Esophagus (tissue), 2 donors: ENCODE results near the gene MAN2A1. TPM values are rescaled to one million over a fixed set of nuclear protein-coding genes. Genes with fewer than 3 reads are reported as not detected.

Source experiments
- H3K27ac ChIP-seq, 2 donors: one replicate each; pipeline ENCODE4 v1.5.1; 2013; ENCODE audit warnings: low read depth in 2 of 2, mild to moderate bottlenecking in 2 of 2, inconsistent platforms in 1 of 2, low read length in 1 of 2, moderate library complexity in 1 of 2
- H3K27me3 ChIP-seq, 2 donors: one replicate each; pipeline ENCODE4 v1.6.1; 2013; ENCODE audit warnings: low read length in 2 of 2, control low read depth in 1 of 2, mild to moderate bottlenecking in 1 of 2; ENCODE audit not compliant: insufficient read depth in 2 of 2, control insufficient read depth in 1 of 2
- H3K36me3 ChIP-seq, 2 donors: one replicate each; pipeline ENCODE4 v1.6.1; 2013; ENCODE audit warnings: low read length in 1 of 2; ENCODE audit not compliant: control insufficient read depth in 2 of 2, insufficient read depth in 2 of 2
- H3K4me1 ChIP-seq, 2 donors: one replicate each; pipeline ENCODE4 v1.6.1; 2013; ENCODE audit warnings: low read length in 1 of 2; ENCODE audit not compliant: control insufficient read depth in 2 of 2, insufficient read depth in 2 of 2
- H3K4me3 ChIP-seq, 2 donors: one replicate each; pipeline ENCODE4 v1.5.1; 2013; ENCODE audit warnings: low read length in 2 of 2, mild to moderate bottlenecking in 2 of 2, low read depth in 1 of 2, moderate library complexity in 1 of 2
- H3K9me3 ChIP-seq, 2 donors: one replicate each; pipeline ENCODE4 v1.6.1; 2013; ENCODE audit warnings: mild to moderate bottlenecking in 2 of 2, low read depth in 1 of 2, low read length in 1 of 2, moderate library complexity in 1 of 2; ENCODE audit not compliant: control insufficient read depth in 2 of 2, insufficient read depth in 1 of 2
- WGBS, 2 donors: extraction: QIAGEN DNeasy Blood & Tissue Kit; methylation state at CpG; one replicate each; pipeline ENCODE4 v1.1.7; 2013; 5-methylcytosine and 5-hydroxymethylcytosine counted together
- polyA plus RNA-seq, 2 donors: library from polyadenylated mRNA; stranded (reverse); fragments of 200-250 nt; gene quantifications; one replicate each; pipeline ENCODE4 v1.2.3, GENCODE V29; 2013
- donor health status: healthy with polysubstance abuse.
- donor health status: Bipolar disorder and iron deficiency.

MAN2A1 gene
- polyA plus RNA-seq, 2 donors = 4.9 to 6.5 TPM

- no peak overlapping the region for H3K27ac ChIP-seq
Observed at GRCh38 chr5:109900461-109900860, 210.7 kb downstream of the MAN2A1 start.

GRCh38 chr5:109900911-109901627 lies 211.3 kb downstream of the MAN2A1 start:
- WGBS, 2 donors = 78 to 91% methylated on average over 3 of the region's 3 CpGs
- no peak overlapping the region for H3K4me3 ChIP-seq
- H3K9me3 ChIP-seq = no peaks in the 10 kb centered on the region
- no peaks in the 10 kb centered on the region for H3K36me3 ChIP-seq
- no peaks in the 10 kb centered on the region for H3K4me1 ChIP-seq
- H3K27me3 ChIP-seq = no peaks in the 10 kb centered on the region
- no peak overlapping the region for H3K27ac ChIP-seq

More at GRCh38 chr5:109900461-109900860, 210.7 kb downstream of the MAN2A1 start:
- no peaks in the 10 kb centered on the region for H3K27me3 ChIP-seq
- WGBS, 2 donors = 93 to 95% methylated on average over 3 of the region's 3 CpGs
- H3K4me3 ChIP-seq = no peak overlapping the region
- H3K36me3 ChIP-seq = no peaks in the 10 kb centered on the region
- H3K9me3 ChIP-seq = no peaks in the 10 kb centered on the region
- no peaks in the 10 kb centered on the region for H3K4me1 ChIP-seq

GRCh38 chr5:109901628-109901981 lies 211.9 kb downstream of the MAN2A1 start:
- H3K27ac ChIP-seq = no peak overlapping the region
- WGBS, 2 donors = 76% methylated on average over 1 of the region's 1 CpG
- no peaks in the 10 kb centered on the region for H3K4me1 ChIP-seq
- H3K9me3 ChIP-seq = no peaks in the 10 kb centered on the region
- no peaks in the 10 kb centered on the region for H3K36me3 ChIP-seq
- no peak overlapping the region for H3K4me3 ChIP-seq
- no peaks in the 10 kb centered on the region for H3K27me3 ChIP-seq

GRCh38 chr5:109903061-109903460 lies 213.3 kb downstream of the MAN2A1 start:
- Histone ChIP-seq H3K27ac (no peak overlapping the region), H3K4me1 (no peaks in the 10 kb centered on the region), H3K9me3 (no peaks in the 10 kb centered on the region), H3K36me3 (no peaks in the 10 kb centered on the region), H3K27me3 (no peaks in the 10 kb centered on the region), H3K4me3 (no peak overlapping the region)
- WGBS, 2 donors = 37 to 55% methylated on average over 2 of the region's 2 CpGs

- no peak overlapping the region for H3K27ac ChIP-seq
- no peaks in the 10 kb centered on the region for H3K27me3 ChIP-seq
- WGBS, 2 donors = 69 to 80% methylated on average over 1 of the region's 1 CpG
- no peaks in the 10 kb centered on the region for H3K36me3 ChIP-seq
- no peaks in the 10 kb centered on the region for H3K4me1 ChIP-seq
- H3K4me3 ChIP-seq = no peak overlapping the region
- no peaks in the 10 kb centered on the region for H3K9me3 ChIP-seq
Observed at GRCh38 chr5:109905906-109906305, 216.2 kb downstream of the MAN2A1 start.

GRCh38 chr5:109907189-109907588 lies 217.5 kb downstream of the MAN2A1 start:
- 76 to 77% methylated on average over 3 of the region's 3 CpGs for WGBS, 2 donors
- no peaks in the 10 kb centered on the region for H3K9me3 ChIP-seq
- H3K4me3 ChIP-seq = no peak overlapping the region
- no peaks in the 10 kb centered on the region for H3K36me3 ChIP-seq
- no peak overlapping the region for H3K27ac ChIP-seq
- no peaks in the 10 kb centered on the region for H3K27me3 ChIP-seq
- H3K4me1 ChIP-seq = no peaks in the 10 kb centered on the region

GRCh38 chr5:109907731-109908130 lies 218.0 kb downstream of the MAN2A1 start:
- Histone ChIP-seq H3K4me1 (no peaks in the 10 kb centered on the region), H3K9me3 (no peaks in the 10 kb centered on the region), H3K4me3 (no peak overlapping the region), H3K36me3 (no peaks in the 10 kb centered on the region), H3K27ac (no peak overlapping the region), H3K27me3 (no peaks in the 10 kb centered on the region)
- WGBS, 2 donors = 50 to 64% methylated on average over 2 of the region's 2 CpGs

GRCh38 chr5:109908366-109908765 lies 218.6 kb downstream of the MAN2A1 start:
- H3K4me1 ChIP-seq = no peaks in the 10 kb centered on the region
- H3K4me3 ChIP-seq = no peak overlapping the region
- H3K36me3 ChIP-seq = no peaks in the 10 kb centered on the region
- H3K27ac ChIP-seq = no peak overlapping the region
- no peaks in the 10 kb centered on the region for H3K27me3 ChIP-seq
- 80 to 81% methylated on average over 3 of the region's 3 CpGs for WGBS, 2 donors
- H3K9me3 ChIP-seq = no peaks in the 10 kb centered on the region

GRCh38 chr5:109910874-109911273 lies 221.1 kb downstream of the MAN2A1 start:
- WGBS, 2 donors = 73 to 79% methylated on average over 5 of the region's 5 CpGs
- H3K4me3 ChIP-seq = no peak overlapping the region
- no peaks in the 10 kb centered on the region for H3K9me3 ChIP-seq
- no peaks in the 10 kb centered on the region for H3K27me3 ChIP-seq
- H3K36me3 ChIP-seq = no peaks in the 10 kb centered on the region
- no peaks in the 10 kb centered on the region for H3K4me1 ChIP-seq
- no peak overlapping the region for H3K27ac ChIP-seq

- Histone ChIP-seq H3K36me3 (no peaks in the 10 kb centered on the region), H3K9me3 (no peaks in the 10 kb centered on the region), H3K27ac (no peak overlapping the region), H3K4me1 (no peaks in the 10 kb centered on the region), H3K27me3 (no peaks in the 10 kb centered on the region), H3K4me3 (no peak overlapping the region)
- 58 to 70% methylated on average over 3 of the region's 3 CpGs for WGBS, 2 donors
Observed at GRCh38 chr5:109911731-109912130, 222.0 kb downstream of the MAN2A1 start.
